HFFc6 (cell line): Measurements from ENCODE around the gene CDC42SE1. TPM values are rescaled to one million over a fixed set of nuclear protein-coding genes. Genes with fewer than 3 reads are reported as not detected.
A peak's percentile ranks its signal among the peaks of the same experiment; 100 is the strongest.

Experiments used
- DNase-seq: peaks from one replicate; pipeline ENCODE4 v3.0.0-alpha.2; 2018
- H3K27ac Mint-ChIP-seq: 2 replicates; pipeline ENCODE4 v1.8.0; 2020; ENCODE audit warnings: mild to moderate bottlenecking, mixed read lengths
- H3K27me3 Mint-ChIP-seq: 2 replicates; pipeline ENCODE4 v1.8.0; 2021; ENCODE audit warnings: mild to moderate bottlenecking, moderate library complexity, mixed read lengths; ENCODE audit not compliant: insufficient read depth
- H3K36me3 Mint-ChIP-seq: 2 replicates; pipeline ENCODE4 v1.8.0; 2021; ENCODE audit warnings: low read depth, mixed read lengths
- H3K4me1 Mint-ChIP-seq: 2 replicates; pipeline ENCODE4 v1.8.0; 2020; ENCODE audit warnings: low read depth, mixed read lengths
- H3K4me3 Mint-ChIP-seq: 2 replicates; pipeline ENCODE4 v1.8.0; 2020; ENCODE audit warnings: mild to moderate bottlenecking, moderate library complexity, mixed read lengths
- H3K9me3 Mint-ChIP-seq: 2 replicates; pipeline ENCODE4 v1.8.0; 2020; ENCODE audit warnings: mild to moderate bottlenecking, mixed read lengths
- total RNA-seq, 6 experiments: library from RNA; stranded (reverse); fragmentation: NEBNext Ultra II Directional; extraction: Animal tissue kit (Norgen Biotek cat#: 25700); gene quantifications; 2 replicates in 1 of 6; 3 replicates in 5 of 6; pipeline ENCODE4 v1.2.3, GENCODE V29; 2021
- TF ChIP-seq, protein P1 (sequence below): fragments of 200-600 bp; sonication (generic); IDR thresholded peaks from 2 replicates; pipeline ENCODE4 v1.5.0; 2021; ENCODE audit warnings: antibody characterized with exemption, mild to moderate bottlenecking

CDC42SE1 gene
- total RNA-seq, 6 experiments from 2014 or later: 63.2 to 75.1 (median 68.3) TPM

DNA sequence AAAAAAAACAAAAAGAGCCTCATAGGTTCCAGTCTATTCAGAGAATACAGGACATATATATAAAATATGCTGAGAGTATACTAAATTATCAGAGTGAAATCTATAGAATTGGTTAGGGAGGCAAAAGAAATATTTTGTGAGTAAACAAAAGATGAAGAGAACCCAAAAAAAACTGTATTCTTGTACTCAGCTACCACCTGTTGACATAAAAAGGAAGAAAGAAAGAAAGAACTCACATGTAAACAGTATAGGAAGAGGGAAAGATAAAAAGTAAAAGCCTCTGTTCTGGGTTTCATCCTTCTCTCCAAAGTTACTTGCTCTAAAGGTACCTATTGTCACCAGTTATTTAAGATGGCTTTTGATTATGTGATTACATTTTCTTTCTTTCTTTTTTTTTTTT, 33.0 kb downstream of the CDC42SE1 start:
- Mint-ChIP-seq H3K9me3 (no peaks in the 10 kb centered on the region), H3K4me1 (peaks cover 7% of the 10 kb centered on the region), H3K27ac (no peak overlapping the region), H3K27me3 (no peaks in the 10 kb centered on the region; the same call in 1 of the 2 replicates), H3K36me3 (peaks cover 10% of the 10 kb centered on the region; the same call in 1 of the 2 replicates), H3K4me3 (no peak overlapping the region)
- TF ChIP-seq, protein P1, sequence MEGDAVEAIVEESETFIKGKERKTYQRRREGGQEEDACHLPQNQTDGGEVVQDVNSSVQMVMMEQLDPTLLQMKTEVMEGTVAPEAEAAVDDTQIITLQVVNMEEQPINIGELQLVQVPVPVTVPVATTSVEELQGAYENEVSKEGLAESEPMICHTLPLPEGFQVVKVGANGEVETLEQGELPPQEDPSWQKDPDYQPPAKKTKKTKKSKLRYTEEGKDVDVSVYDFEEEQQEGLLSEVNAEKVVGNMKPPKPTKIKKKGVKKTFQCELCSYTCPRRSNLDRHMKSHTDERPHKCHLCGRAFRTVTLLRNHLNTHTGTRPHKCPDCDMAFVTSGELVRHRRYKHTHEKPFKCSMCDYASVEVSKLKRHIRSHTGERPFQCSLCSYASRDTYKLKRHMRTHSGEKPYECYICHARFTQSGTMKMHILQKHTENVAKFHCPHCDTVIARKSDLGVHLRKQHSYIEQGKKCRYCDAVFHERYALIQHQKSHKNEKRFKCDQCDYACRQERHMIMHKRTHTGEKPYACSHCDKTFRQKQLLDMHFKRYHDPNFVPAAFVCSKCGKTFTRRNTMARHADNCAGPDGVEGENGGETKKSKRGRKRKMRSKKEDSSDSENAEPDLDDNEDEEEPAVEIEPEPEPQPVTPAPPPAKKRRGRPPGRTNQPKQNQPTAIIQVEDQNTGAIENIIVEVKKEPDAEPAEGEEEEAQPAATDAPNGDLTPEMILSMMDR: no peak
- DNase-seq: no peak

DNA sequence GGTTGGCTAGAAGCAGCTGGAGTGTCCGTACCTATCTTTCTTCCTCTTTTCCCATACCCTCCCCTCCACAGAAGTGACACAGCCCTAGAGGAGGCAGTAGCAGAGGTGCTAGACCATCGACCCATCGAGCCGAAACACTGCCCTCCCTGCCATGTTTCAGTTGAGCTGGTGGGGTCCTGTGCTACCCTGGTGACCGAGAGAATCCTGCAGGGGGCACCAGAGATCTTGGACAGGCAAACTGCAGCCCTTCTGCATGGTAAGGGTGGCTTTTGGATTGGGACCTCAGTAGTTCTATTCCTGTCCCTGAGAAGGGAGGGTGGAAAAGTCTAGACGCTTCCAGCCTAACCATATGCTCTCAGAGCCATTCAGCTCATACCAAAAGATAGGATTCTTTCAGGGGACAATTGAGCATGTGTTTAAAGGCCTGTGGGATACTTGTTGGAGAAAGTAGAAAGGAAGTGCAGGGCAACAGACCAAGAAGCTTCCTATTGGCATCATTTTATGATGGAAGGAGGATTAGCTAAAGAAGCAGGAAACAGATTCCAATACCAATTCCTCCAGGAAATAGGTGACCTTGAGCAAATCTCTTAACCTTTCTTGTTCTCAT, 34.8 kb downstream of the CDC42SE1 start:
- Mint-ChIP-seq H3K27ac (no peak overlapping the region), H3K9me3 (no peaks in the 10 kb centered on the region), H3K4me1 (peaks cover 7% of the 10 kb centered on the region), H3K27me3 (no peaks in the 10 kb centered on the region; the same call in 1 of the 2 replicates), H3K36me3 (peaks cover 10% of the 10 kb centered on the region; the same call in 1 of the 2 replicates), H3K4me3 (no peak overlapping the region)
- DNase-seq: peak; percentile 53
- TF ChIP-seq, protein P1: peak; percentile 84

DNA sequence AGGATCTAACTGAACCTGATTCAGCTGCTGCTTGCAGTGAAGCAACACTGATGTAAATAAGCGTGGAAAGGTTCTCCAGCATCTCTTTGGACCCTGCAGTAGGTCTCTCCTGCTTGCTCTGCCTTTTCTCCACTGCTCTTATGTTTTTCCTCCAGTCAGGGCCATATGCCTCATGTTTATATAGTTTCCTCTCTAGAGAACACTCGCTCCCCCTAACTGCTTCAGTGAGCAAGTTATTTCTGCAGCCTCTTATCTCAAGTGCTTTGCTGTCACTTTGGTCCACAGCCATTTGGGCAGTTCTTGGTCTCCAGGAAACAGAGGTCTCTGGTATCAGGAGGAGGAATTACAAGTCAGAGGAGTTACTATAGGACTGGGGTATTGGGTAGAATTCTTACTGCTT, 45.9 kb downstream of the CDC42SE1 start:
- peak overlapping the region; percentile 12 for H3K27ac Mint-ChIP-seq

DNA sequence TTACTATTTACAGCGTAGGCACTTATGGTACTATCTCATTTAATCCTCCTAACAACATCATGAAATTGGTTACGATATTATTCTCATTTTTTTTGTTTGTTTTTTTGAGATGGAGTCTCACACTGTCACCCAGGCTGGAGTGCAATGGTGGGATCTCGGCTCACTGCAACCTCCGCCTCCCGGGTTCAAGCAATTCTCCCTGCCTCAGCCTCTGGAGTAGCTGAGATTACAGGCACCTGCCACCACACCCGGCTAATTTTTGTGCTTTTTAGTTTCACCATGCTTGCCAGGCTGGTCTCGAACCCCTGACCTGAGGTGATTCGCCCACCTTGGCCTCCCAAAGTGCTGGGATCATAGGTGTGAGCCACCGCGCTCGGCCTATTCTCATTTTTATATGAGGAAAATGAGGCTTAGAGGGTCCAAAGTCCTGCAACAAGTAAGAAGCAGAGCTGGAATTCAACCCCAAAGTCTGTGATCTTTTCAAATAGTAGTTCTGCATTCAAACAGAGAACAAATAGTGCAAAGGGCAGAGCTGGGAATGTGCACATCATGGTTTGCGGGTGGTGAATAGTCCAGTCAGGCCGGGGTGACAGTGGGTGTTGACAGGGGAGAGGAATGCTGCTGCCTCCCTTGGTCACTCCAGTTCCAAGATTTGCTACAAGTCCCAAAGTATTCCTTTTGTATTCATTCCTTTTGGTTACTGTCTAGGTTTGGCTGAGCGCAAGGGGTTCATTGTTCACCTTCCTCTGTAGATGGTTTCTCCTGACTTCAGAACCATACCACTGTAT, 46.5 kb downstream of the CDC42SE1 start:
- peaks cover 34% of the 10 kb centered on the region for H3K4me1 Mint-ChIP-seq
- DNase-seq: no peak

More for the DNA sequence above, 45.9 kb downstream of the CDC42SE1 start:
- no peaks in the 10 kb centered on the region for H3K9me3 Mint-ChIP-seq
- H3K4me1 Mint-ChIP-seq: peaks cover 29% of the 10 kb centered on the region
- no peaks in the 10 kb centered on the region for H3K27me3 Mint-ChIP-seq
- TF ChIP-seq, protein P1: no peak
- DNase-seq: no peak
- H3K4me3 Mint-ChIP-seq: no peak overlapping the region
- peaks cover 5% of the 10 kb centered on the region; the same call in 1 of the 2 replicates for H3K36me3 Mint-ChIP-seq

DNA sequence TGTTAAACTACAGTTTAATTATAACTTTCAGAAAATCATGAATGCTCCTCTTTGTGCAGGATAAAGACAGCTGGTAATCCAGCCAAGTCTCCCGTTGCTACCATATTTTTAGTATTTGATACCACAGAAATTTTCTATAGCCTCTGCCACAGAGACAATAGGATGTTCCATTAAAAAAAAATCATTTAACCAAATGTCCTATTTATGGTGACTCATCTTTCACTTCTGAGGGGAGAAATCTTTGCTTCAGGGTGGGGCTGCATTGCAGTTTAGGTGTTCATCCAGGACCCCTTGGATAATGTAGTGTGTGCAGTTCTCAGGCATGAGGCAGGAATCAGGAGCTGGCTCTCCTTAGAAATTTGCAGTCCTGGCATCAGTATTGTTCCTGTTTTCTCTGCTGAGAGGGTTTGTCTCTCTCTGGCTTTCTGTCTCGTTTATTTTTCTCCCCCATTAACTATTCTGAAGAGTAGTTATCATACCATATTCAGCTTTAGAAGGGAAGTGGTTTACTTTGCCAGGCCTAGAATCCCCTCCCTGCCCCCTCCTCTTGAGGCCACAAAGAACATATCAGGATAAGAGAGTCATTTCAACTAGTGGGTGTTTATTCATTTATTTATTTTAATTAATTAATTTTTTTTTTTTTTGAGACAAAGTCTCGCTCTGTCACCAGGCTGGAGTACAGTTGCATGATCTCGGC, 48.1 kb downstream of the CDC42SE1 start:
- Mint-ChIP-seq H3K36me3 (peaks cover 5% of the 10 kb centered on the region; the same call in 1 of the 2 replicates), H3K9me3 (no peaks in the 10 kb centered on the region), H3K27ac (no peak overlapping the region), H3K4me3 (no peak overlapping the region), H3K4me1 (peaks cover 49% of the 10 kb centered on the region), H3K27me3 (peaks cover 2% of the 10 kb centered on the region)
- DNase-seq: no peak
- TF ChIP-seq, protein P1: no peak

More for the DNA sequence above, 46.5 kb downstream of the CDC42SE1 start:
- TF ChIP-seq, protein P1: no peak
- Mint-ChIP-seq H3K27ac (peak overlapping the region; percentile 12; the same call in 1 of the 2 replicates), H3K36me3 (peaks cover 5% of the 10 kb centered on the region; the same call in 1 of the 2 replicates), H3K4me3 (no peak overlapping the region), H3K27me3 (no peaks in the 10 kb centered on the region), H3K9me3 (no peaks in the 10 kb centered on the region)
